ENCODE data around the gene PRSS53.

The PRSS53 gene

GRCh38 chr16:31036691-31037090, 52.1 kb downstream of the PRSS53 start:
- no peak for DNase-seq

GRCh38 chr16:31033709-31034492, 54.8 kb downstream of the PRSS53 start:
- DNase-seq, result peak; percentile 86
